HCT116 (cell line): ENCODE measurements around the gene RGS11.

ENCODE experiments used
- CTCF ChIP-seq, 3 experiments: fragments of 200-600 bp in 1 of 3; sonication (generic) in 1 of 3; IDR thresholded peaks in 2 of 3; conservative IDR thresholded peaks in 1 of 3; 2 replicates each; pipeline ENCODE4 v1.5.1; 2012 to 2017; ENCODE audit warnings: low read depth in 2 of 3, low read length in 2 of 3, antibody characterized with exemption in 1 of 3, borderline replicate concordance in 1 of 3, control low read depth in 1 of 3, mild to moderate bottlenecking in 1 of 3, mixed read lengths in 1 of 3, mixed run types in 1 of 3, moderate library complexity in 1 of 3; ENCODE audit not compliant: insufficient read depth in 1 of 3
- EGR1 ChIP-seq: IDR thresholded peaks from 2 replicates; pipeline ENCODE4 v1.6.1; 2012; ENCODE audit warnings: low read depth
- EZH2 ChIP-seq: fragments of 200-600 bp; sonication (generic); IDR thresholded peaks from 2 replicates; pipeline ENCODE4 v1.6.1; 2017; ENCODE audit warnings: antibody characterized with exemption, mixed run types
- POLR2A ChIP-seq: IDR thresholded peaks from 2 replicates; pipeline ENCODE4 v1.7.0; 2011; ENCODE audit warnings: borderline replicate concordance; ENCODE audit not compliant: insufficient read depth, insufficient read length; ENCODE audit errors: extremely low read depth
- POLR2AphosphoS5 ChIP-seq: IDR thresholded peaks from 2 replicates; pipeline ENCODE4 v1.6.1; 2011; ENCODE audit warnings: mild to moderate bottlenecking, low read depth, low read length, moderate library complexity
- RAD21 ChIP-seq: IDR thresholded peaks from 2 replicates; pipeline ENCODE4 v1.6.1; 2012; ENCODE audit warnings: low read depth, mild to moderate bottlenecking
- REST ChIP-seq: IDR thresholded peaks from 2 replicates; pipeline ENCODE4 v1.6.1; 2012; ENCODE audit warnings: low read depth
- SIN3A ChIP-seq: IDR thresholded peaks from 2 replicates; pipeline ENCODE4 v1.6.1; 2012; ENCODE audit warnings: low read depth
- SP1 ChIP-seq: IDR thresholded peaks from 2 replicates; pipeline ENCODE4 v1.6.1; 2012; ENCODE audit warnings: low read depth
- TF ChIP-seq, protein P1 (sequence below): IDR thresholded peaks from 2 replicates; pipeline ENCODE4 v1.6.1; 2012

- TF ChIP-seq, protein P1, sequence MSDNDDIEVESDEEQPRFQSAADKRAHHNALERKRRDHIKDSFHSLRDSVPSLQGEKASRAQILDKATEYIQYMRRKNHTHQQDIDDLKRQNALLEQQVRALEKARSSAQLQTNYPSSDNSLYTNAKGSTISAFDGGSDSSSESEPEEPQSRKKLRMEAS, result no peak
- TF ChIP-seq POLR2A (no peak), CTCF (IDR thresholded peaks at IDR 0.05 in 2 of 3, conservative IDR thresholded peaks at IDR 0.05 in 1 of 3; ENCODE audit: borderline replicate concordance in 1 of 3, insufficient read depth in 1 of 3, low read depth in 2 of 3, low read length in 2 of 3) (no peak), POLR2AphosphoS5 (no peak), SP1 (no peak), REST (no peak), EZH2 (no peak), RAD21 (no peak), SIN3A (no peak), EGR1 (no peak)
Observed at GRCh38 chr16:286491-287297, 10.9 kb upstream of the RGS11 start.
